Stimulated activated CD8-positive, alpha-beta memory T cell treated with anti-CD3 and anti-CD28 coated beads, Interleukin-15, amount 100 ng/mL, for 4 hours (primary cell): ENCODE measurements around the gene DPYSL4.

Source experiments
- DNase-seq, 2 donors: peaks; one replicate each; pipeline ENCODE4 v3.0.0-alpha.2; 2020; ENCODE audit warnings: low read depth in 2 of 2

DPYSL4 gene

GRCh38 chr10:132163826-132164515, 22.8 kb upstream of the DPYSL4 start:
- no peak for DNase-seq

GRCh38 chr10:132164761-132165278, 21.9 kb upstream of the DPYSL4 start:
- no peak for DNase-seq

- DNase-seq, result no peak
Measured at GRCh38 chr10:132165416-132165980, 21.2 kb upstream of the DPYSL4 start.

DNA sequence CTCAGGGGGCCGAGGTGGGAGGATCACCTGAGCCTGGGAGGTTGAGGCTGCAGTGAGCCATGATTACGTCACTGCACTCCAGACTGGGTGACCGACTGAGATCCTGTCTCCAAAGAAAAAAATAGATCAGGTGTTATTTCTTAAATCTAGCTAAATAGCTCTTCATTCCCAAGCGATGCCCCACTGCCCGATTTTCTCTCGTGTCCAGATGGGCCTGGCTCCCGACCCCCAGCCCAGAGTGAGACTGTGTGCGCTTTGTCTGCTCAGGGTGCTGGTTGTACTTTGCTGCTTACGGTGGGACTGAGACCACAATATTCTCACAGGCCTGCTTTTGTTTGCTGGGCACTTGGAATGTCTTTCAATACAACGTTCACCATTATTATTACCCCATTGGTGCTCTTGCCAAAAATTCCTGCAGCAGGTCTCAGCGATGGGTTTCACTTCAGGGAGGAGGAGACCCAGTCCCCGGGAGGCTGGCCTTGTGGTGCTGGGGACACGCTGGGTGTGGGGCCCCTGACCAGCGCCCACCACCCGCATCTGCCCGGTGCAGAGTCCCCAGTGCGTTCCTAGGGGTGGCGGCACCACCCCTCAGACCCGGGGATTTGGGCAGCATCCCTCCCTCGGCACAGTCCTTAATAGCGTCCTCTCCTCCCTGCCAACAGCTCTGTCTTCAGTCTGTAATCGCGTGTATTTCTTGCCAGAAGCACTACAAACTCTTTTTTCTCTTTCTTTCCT, 20.4 kb upstream of the DPYSL4 start:
- DNase-seq, result no peak

DNA sequence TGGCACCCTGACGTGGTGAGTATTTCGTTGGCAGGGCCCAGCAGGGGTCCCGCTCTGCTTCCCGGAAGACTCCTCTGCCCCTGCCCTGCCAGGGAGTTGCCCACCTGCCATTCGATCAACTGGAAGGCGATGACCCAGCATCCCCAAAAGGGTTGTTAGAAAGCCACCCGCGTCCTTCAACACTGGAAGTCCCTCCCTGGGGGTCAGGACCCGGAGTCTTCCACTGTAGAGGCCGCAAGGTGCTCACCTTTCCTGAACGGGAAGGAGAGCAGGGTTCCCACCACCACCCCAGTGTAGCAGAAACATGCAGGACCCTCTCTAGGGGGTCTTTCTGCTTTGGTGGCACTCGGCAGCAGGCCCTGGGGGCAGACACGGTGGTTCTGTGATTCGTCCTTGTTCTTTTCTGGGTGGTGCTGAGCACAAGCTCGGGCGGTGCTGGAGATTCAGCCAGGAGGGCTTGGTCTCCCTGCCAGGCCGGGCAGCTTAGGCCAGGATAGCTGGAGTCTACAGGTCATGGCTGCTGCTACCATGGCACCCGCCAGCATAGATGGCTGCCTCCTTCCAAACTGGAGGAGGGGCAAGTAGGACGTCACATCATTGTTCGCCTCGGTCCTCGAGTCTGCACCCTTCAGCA, 19.6 kb upstream of the DPYSL4 start:
- no peak for DNase-seq

- no peak for DNase-seq
Measured at GRCh38 chr10:132167976-132168375, 18.8 kb upstream of the DPYSL4 start.

- DNase-seq, result no peak
Measured at GRCh38 chr10:132168571-132169030, 18.1 kb upstream of the DPYSL4 start.

GRCh38 chr10:132169031-132169765, 17.6 kb upstream of the DPYSL4 start:
- DNase-seq, result no peak

DNA sequence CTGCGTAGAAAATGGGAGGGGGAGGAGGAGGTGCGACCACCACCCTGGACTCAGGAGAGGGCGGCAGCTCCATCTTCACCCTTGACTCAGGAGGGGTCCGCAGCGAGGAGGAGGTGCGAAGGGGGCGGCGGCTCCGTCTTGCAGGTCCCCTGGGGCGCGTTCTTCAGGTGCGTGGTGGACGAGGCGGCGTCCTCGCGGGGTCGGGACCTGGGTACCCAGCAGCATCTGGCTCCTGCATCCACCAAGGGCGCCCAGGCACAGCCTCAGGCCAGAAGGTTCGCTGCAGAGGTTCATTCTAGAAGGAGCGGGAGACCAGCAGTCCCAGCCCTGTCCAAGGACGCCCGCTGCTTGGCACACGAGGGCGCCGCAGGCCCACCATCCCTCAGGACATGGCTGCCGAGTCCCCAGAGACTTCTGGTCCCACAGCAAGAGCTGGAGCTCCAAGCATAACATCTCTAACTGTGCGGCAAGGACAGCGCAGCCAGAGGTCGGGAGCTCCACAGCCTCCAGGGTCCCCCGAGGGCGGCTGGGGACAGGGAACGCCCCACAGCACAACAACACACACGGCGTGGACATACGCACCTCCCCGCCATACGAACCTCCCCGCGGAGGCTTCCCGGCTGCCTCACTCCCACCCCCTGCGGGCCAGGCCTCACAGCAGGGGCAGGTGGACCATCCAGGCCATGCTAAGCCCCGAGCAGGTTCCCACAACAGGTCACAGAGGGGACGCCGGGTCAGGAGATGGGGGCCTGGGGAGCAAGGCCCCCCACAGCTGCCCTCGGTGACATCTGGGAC, 16.8 kb upstream of the DPYSL4 start:
- DNase-seq, result no peak

- no peak for DNase-seq
Measured at GRCh38 chr10:132170561-132171361, 16.0 kb upstream of the DPYSL4 start.

- no peak for DNase-seq
Measured at GRCh38 chr10:132172091-132173066, 14.4 kb upstream of the DPYSL4 start.

GRCh38 chr10:132173185-132173584, 13.6 kb upstream of the DPYSL4 start:
- DNase-seq, result no peak

GRCh38 chr10:132174237-132174636, 12.5 kb upstream of the DPYSL4 start:
- DNase-seq, result no peak

- no peak for DNase-seq
Measured at GRCh38 chr10:132175408-132175807, 11.3 kb upstream of the DPYSL4 start.

- no peak for DNase-seq
Measured at GRCh38 chr10:132175907-132176581, 10.7 kb upstream of the DPYSL4 start.

GRCh38 chr10:132176623-132177500, 9.9 kb upstream of the DPYSL4 start:
- DNase-seq, result no peak

- DNase-seq, result no peak
Measured at GRCh38 chr10:132178046-132178445, 8.7 kb upstream of the DPYSL4 start.
